Measurements from ENCODE around the gene STK33.

STK33 gene

GRCh38 chr11:8403310-8403709, 190.7 kb downstream of the STK33 start:
- no peak for DNase-seq

- no peak for DNase-seq
Observed at GRCh38 chr11:8392886-8393285, 201.1 kb downstream of the STK33 start.

GRCh38 chr11:8392166-8392565, 201.9 kb downstream of the STK33 start:
- DNase-seq = no peak

GRCh38 chr11:8390851-8391612, 203.0 kb downstream of the STK33 start:
- no peak for DNase-seq

GRCh38 chr11:8389029-8389996, 204.7 kb downstream of the STK33 start:
- no peak for DNase-seq

GRCh38 chr11:8387693-8388092, 206.3 kb downstream of the STK33 start:
- DNase-seq = no peak

- no peak for DNase-seq
Observed at GRCh38 chr11:8387141-8387540, 206.9 kb downstream of the STK33 start.

GRCh38 chr11:8386134-8386864, 207.7 kb downstream of the STK33 start:
- no peak for DNase-seq

- no peak for DNase-seq
Observed at GRCh38 chr11:8384199-8384821, 209.7 kb downstream of the STK33 start.

- DNase-seq = no peak
Observed at GRCh38 chr11:8383627-8384026, 210.4 kb downstream of the STK33 start.

GRCh38 chr11:8383227-8383626, 210.8 kb downstream of the STK33 start:
- no peak for DNase-seq

GRCh38 chr11:8382436-8383053, 211.5 kb downstream of the STK33 start:
- no peak for DNase-seq

- DNase-seq = no peak
Observed at GRCh38 chr11:8381871-8382396, 212.1 kb downstream of the STK33 start.

GRCh38 chr11:8381343-8381742, 212.7 kb downstream of the STK33 start:
- DNase-seq = no peak

GRCh38 chr11:8375932-8376331, 218.1 kb downstream of the STK33 start:
- DNase-seq = no peak

GRCh38 chr11:8375460-8375859, 218.6 kb downstream of the STK33 start:
- no peak for DNase-seq

GRCh38 chr11:8374716-8375115, 219.3 kb downstream of the STK33 start:
- no peak for DNase-seq

- DNase-seq = no peak
Observed at GRCh38 chr11:8373519-8374432, 220.3 kb downstream of the STK33 start.

GRCh38 chr11:8372641-8373381, 221.2 kb downstream of the STK33 start:
- no peak for DNase-seq

GRCh38 chr11:8371516-8371884, 222.5 kb downstream of the STK33 start:
- no peak for DNase-seq

Data from stimulated activated CD4-positive, alpha-beta T cell treated with anti-CD3 and anti-CD28 coated beads, Interleukin-2, amount 100 ng/mL, for 48 hours (primary cell).